Muscle layer of duodenum (tissue), 2 donors: ENCODE results near the gene CXCR4.

Source experiments
- H3K27ac ChIP-seq: one replicate; pipeline ENCODE4 v1.7.0; 2013; ENCODE audit warnings: mild to moderate bottlenecking, low read length
- H3K27me3 ChIP-seq: one replicate; pipeline ENCODE4 v1.7.0; 2013; ENCODE audit warnings: low read depth, mild to moderate bottlenecking, control low read depth, low read length
- H3K36me3 ChIP-seq, 2 donors: one replicate each; pipeline ENCODE4 v1.7.0; 2013; ENCODE audit warnings: low read length in 2 of 2, control low read depth in 1 of 2, mild to moderate bottlenecking in 1 of 2; ENCODE audit not compliant: insufficient read depth in 2 of 2, control insufficient read depth in 1 of 2
- H3K4me1 ChIP-seq, 2 donors: one replicate each; pipeline ENCODE4 v1.7.0; 2013; ENCODE audit warnings: low read length in 2 of 2, mild to moderate bottlenecking in 2 of 2, control low read depth in 1 of 2, moderate library complexity in 1 of 2; ENCODE audit not compliant: insufficient read depth in 2 of 2, control insufficient read depth in 1 of 2
- H3K4me3 ChIP-seq, 2 donors: one replicate each; pipeline ENCODE4 v1.7.0; 2013; ENCODE audit warnings: low read length in 2 of 2, low read depth in 1 of 2, mild to moderate bottlenecking in 1 of 2
- H3K9me3 ChIP-seq, 2 donors: one replicate each; pipeline ENCODE4 v1.7.0; 2013; ENCODE audit warnings: low read length in 2 of 2, control low read depth in 1 of 2, mild to moderate bottlenecking in 1 of 2; ENCODE audit not compliant: control insufficient read depth in 1 of 2
- donor health status: healthy.

CXCR4 gene

GRCh38 chr2:136119717-136120675 is 2.0 kb upstream of the CXCR4 start:
- H3K4me3 ChIP-seq, result peak overlapping the region; percentile 63 to 83
- H3K4me1 ChIP-seq, result peaks cover 0 to 30% of the 10 kb centered on the region in 2 donors
- H3K27me3 ChIP-seq, result peaks cover 25% of the 10 kb centered on the region
- no peaks in the 10 kb centered on the region for H3K36me3 ChIP-seq
- no peak overlapping the region for H3K27ac ChIP-seq
- no peaks in the 10 kb centered on the region for H3K9me3 ChIP-seq

- peak overlapping the region; percentile 63 to 83 for H3K4me3 ChIP-seq
- peaks cover 25% of the 10 kb centered on the region for H3K27me3 ChIP-seq
- H3K9me3 ChIP-seq, result no peaks in the 10 kb centered on the region
- peak overlapping the region; percentile 64 for H3K27ac ChIP-seq
- no peaks in the 10 kb centered on the region for H3K36me3 ChIP-seq
- H3K4me1 ChIP-seq, result peaks cover 0 to 30% of the 10 kb centered on the region in 2 donors
Observed at GRCh38 chr2:136118819-136119716, 1.1 kb upstream of the CXCR4 start.

DNA sequence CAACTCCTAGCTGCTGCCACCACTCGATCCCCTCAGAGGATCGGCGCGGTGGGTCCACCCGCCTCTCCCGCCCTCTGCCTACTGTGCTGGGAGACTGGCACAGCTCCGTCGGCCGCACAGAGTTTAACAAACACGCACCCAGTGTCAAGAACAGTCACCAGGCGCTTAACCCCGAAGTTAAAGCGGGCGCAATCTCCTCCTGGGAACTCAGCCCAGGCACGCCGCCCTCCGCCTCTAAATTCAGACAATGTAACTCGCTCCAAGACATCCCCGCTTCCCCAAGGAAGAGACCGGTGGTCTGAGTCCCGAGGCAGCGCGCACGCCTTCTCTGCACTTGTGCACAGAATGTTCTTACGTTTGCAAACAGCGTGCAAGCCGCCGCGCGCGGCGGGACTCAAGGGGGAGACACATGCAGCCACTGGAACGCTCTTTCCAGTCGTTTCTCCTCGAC is 533 bp downstream of the CXCR4 start:
- no peaks in the 10 kb centered on the region for H3K36me3 ChIP-seq
- peak overlapping the region; percentile 61 to 83 for H3K4me3 ChIP-seq
- H3K27ac ChIP-seq, result peak overlapping the region; percentile 56
- no peaks in the 10 kb centered on the region for H3K9me3 ChIP-seq
- H3K4me1 ChIP-seq, result peaks cover 0 to 30% of the 10 kb centered on the region in 2 donors
- H3K27me3 ChIP-seq, result peaks cover 23% of the 10 kb centered on the region

DNA sequence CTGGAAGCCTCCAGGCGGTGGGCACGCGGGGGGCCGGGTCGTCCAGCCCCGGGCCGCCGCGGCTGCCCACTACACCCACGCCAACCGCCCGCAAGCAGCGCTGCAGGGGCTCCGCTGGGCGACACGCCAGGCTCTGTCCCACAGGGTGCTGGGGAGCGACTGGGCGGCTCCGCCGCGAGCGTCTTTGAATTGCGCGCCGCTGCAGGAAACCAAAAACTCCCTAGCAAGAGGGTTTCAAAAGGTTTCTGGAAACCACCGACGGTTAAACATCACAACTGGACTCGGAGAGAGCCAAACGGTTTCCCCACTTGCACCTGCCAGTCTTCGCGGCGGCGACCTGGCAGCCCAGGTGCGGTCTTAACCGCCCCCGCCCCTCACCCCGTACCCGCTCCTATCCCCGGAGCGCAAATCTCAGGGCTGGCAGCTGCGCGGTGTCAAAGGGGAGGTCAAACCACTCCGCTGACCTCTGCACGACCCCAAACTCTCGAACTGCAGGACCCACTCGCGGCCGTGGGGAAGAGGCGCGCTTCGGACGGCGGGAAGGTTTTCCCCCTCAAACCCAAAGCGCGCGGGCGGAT is 1.0 kb downstream of the CXCR4 start:
- H3K4me1 ChIP-seq, result peaks cover 0 to 30% of the 10 kb centered on the region in 2 donors
- peak overlapping the region; percentile 61 to 83 for H3K4me3 ChIP-seq
- peaks cover 21% of the 10 kb centered on the region for H3K27me3 ChIP-seq
- no peaks in the 10 kb centered on the region for H3K36me3 ChIP-seq
- no peaks in the 10 kb centered on the region for H3K9me3 ChIP-seq
- peak overlapping the region; percentile 56 for H3K27ac ChIP-seq

GRCh38 chr2:136116151-136116812 is 1.7 kb downstream of the CXCR4 start:
- Histone ChIP-seq H3K4me3 (peak overlapping the region; percentile 61 to 83), H3K27ac (peak overlapping the region; percentile 8), H3K9me3 (no peaks in the 10 kb centered on the region), H3K4me1 (peaks cover 0 to 30% of the 10 kb centered on the region in 2 donors), H3K36me3 (no peaks in the 10 kb centered on the region), H3K27me3 (peaks cover 17% of the 10 kb centered on the region)

DNA sequence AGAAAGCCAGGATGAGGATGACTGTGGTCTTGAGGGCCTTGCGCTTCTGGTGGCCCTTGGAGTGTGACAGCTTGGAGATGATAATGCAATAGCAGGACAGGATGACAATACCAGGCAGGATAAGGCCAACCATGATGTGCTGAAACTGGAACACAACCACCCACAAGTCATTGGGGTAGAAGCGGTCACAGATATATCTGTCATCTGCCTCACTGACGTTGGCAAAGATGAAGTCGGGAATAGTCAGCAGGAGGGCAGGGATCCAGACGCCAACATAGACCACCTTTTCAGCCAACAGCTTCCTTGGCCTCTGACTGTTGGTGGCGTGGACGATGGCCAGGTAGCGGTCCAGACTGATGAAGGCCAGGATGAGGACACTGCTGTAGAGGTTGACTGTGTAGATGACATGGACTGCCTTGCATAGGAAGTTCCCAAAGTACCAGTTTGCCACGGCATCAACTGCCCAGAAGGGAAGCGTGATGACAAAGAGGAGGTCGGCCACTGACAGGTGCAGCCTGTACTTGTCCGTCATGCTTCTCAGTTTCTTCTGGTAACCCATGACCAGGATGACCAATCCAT is 2.7 kb downstream of the CXCR4 start:
- Histone ChIP-seq H3K4me3 (peak overlapping the region; percentile 5 to 83), H3K27ac (peak overlapping the region; percentile 1), H3K27me3 (peaks cover 14% of the 10 kb centered on the region)

GRCh38 chr2:136114382-136114781 is 3.6 kb downstream of the CXCR4 start:
- H3K9me3 ChIP-seq, result no peaks in the 10 kb centered on the region
- no peaks in the 10 kb centered on the region for H3K36me3 ChIP-seq
- H3K4me1 ChIP-seq, result peaks cover 0 to 26% of the 10 kb centered on the region in 2 donors
- peaks cover 9% of the 10 kb centered on the region for H3K27me3 ChIP-seq
- no peak overlapping the region for H3K4me3 ChIP-seq
- no peak overlapping the region for H3K27ac ChIP-seq

More for the DNA sequence above, 2.7 kb downstream of the CXCR4 start:
- H3K4me1 ChIP-seq, result peaks cover 0 to 30% of the 10 kb centered on the region in 2 donors
- H3K36me3 ChIP-seq, result no peaks in the 10 kb centered on the region
- no peaks in the 10 kb centered on the region for H3K9me3 ChIP-seq

DNA sequence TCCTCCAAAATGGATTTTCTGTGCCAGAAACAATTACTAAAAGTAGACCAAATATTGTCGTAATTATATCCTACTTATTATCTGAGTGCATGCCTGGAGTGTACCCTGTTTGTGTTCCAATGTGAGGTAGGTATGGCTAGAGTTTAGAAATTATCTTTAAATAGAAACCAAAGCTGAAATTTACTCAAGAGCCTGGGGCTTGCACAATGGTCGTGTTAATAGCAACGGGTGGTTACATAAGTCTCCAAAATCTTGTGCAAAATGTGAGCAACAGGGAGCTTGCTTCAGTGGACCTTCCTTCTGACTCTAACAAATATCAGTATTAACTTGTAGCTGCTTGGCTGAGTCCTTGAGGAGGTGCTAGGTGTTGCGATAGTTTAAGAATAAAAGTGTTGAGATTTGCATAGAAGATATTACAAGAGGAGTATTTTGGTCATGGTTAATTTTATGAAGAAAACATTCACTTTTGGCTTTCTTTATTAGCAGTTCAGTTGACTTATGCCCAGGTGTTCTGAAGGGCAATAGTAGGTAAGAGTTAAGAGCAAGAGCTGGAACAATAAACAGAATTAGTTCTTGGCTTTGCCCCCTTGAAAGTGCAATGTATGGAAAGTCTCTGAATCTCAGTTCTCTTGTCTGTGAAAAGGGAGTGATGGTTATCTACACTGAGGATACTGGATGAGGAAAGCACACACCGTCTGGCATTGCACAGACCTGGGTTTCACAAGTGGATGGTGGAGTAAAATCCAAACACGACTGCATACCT is 4.6 kb downstream of the CXCR4 start:
- Histone ChIP-seq H3K27ac (no peak overlapping the region), H3K9me3 (no peaks in the 10 kb centered on the region), H3K4me3 (no peak overlapping the region), H3K27me3 (peaks cover 9% of the 10 kb centered on the region), H3K4me1 (peaks cover 0 to 16% of the 10 kb centered on the region in 2 donors), H3K36me3 (no peaks in the 10 kb centered on the region)

DNA sequence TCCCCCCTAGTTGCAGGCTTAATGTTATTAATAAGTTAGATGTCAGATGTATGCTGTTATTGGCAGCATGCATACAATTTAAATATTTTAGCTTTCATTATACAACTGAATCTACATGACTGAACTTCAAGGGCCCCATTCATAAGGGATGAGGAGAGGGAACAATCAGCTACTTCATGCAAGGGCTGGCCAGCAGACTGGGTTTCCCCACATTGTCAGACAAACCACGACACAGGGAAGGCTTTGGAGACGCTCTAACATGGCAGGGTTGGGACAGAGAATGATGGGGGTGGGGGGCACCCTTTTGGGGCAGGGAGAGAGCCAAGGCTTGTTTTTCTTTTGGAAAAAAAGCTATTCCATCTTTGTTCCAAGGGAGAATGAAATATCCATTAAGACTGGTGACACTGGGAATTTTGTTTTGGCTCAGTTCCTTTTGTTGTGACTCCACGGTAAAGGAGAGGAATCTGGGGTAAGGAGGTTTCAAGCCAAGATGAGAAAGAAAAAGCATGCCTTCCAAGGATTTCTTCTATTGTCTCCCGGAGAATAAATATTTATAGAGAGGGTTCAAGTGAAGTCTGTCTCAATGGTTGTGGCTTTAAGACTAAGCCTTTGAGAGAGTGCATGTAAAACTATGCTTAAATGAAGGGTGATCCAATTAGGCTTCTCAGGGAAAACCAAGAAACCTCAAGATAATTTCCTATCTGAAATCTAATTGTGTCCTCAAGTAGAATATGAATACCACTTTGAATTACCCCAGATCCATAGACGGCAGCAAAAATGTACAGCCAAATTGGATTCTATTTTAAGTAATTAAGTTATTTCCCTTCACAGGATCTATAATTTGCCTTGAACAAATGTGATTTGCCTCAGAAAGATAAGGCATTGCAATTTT is 5.4 kb downstream of the CXCR4 start:
- peaks cover 0 to 15% of the 10 kb centered on the region in 2 donors for H3K4me1 ChIP-seq
- peaks cover 9% of the 10 kb centered on the region for H3K27me3 ChIP-seq
- H3K27ac ChIP-seq, result no peak overlapping the region
- no peaks in the 10 kb centered on the region for H3K9me3 ChIP-seq
- H3K36me3 ChIP-seq, result no peaks in the 10 kb centered on the region
- H3K4me3 ChIP-seq, result no peak overlapping the region
